Measurements from ENCODE around the gene IRF2BPL. TPM values are rescaled to one million over a fixed set of nuclear protein-coding genes. Genes with fewer than 3 reads are reported as not detected.
A peak's percentile ranks its signal among the peaks of the same experiment; 100 is the strongest.

IRF2BPL gene
- total RNA-seq, 4 donors from 2014 or later = 21.0 to 53.5 (median 32.5) TPM

DNA sequence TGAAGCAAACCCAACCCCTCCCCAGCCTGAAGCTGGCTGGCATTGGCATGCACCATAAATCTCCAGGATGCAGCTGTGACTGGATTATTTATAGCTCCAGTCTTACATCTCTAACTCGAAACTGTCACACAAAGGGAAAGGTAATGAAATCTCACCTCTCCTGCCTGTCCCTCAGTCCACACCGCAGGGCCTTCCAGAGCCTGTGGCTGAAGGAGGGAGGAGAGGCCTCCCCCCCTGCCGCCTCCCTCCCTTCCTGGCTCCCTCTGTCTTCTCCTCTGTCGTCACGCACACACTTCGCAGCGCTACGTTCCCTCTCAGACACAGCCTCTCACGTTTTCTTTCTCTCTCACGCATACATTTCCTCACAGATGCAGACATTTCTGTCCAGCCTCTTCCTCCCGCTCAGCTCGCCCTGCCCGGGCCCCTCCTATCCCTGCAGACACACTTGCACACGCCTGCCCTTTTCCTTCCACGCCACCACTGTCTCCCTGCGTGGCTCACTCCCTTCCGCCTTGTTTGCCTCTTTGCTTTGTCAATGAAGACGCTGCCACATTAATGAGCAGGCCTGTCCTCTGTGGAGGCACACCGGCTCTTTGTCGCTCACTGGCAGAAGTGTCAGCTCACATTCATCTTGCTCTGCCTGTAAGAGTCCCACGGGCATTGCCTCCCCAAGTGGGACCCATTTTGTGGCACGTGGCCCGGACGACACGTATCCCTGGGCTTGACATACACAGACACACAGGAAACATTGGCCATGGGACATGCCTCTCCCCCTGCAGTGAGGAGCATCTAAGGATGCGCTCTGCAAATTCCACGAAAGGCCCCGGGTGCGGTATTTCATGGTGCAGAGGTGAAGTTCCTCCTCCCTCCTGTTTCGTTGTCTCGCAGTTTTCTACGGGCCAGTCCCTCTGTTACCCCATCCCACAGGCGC is 27.9 kb downstream of the IRF2BPL start:
- intact Hi-C loops (cut with DNase I; ENCODE audit: low total_unique reads) (no loop called here), in situ Hi-C loops (cut with MboI; ENCODE audit: low pct_ligation_motif_present in 1 of 4, low pct_unique_long_range_greater_than_20kb in 1 of 4, low sequenced_read_pairs in 3 of 4) (loop anchor here in 1 of 4 donors (10.0 kb wide), 1 partner anchor 46 kb away; no protein-coding TSS in a partner anchor)
- no peaks in the 10 kb centered on the region for H3K27me3 ChIP-seq
- no peaks in the 10 kb centered on the region for H3K9me3 ChIP-seq
- TF ChIP-seq POLR2A (IDR thresholded peaks at IDR 0.05) (no peak), EP300 (IDR thresholded peaks at IDR 0.05; ENCODE audit: low read depth) (no peak), POLR2AphosphoS5 (IDR thresholded peaks at IDR 0.05) (no peak)
- TF ChIP-seq, protein P1, sequence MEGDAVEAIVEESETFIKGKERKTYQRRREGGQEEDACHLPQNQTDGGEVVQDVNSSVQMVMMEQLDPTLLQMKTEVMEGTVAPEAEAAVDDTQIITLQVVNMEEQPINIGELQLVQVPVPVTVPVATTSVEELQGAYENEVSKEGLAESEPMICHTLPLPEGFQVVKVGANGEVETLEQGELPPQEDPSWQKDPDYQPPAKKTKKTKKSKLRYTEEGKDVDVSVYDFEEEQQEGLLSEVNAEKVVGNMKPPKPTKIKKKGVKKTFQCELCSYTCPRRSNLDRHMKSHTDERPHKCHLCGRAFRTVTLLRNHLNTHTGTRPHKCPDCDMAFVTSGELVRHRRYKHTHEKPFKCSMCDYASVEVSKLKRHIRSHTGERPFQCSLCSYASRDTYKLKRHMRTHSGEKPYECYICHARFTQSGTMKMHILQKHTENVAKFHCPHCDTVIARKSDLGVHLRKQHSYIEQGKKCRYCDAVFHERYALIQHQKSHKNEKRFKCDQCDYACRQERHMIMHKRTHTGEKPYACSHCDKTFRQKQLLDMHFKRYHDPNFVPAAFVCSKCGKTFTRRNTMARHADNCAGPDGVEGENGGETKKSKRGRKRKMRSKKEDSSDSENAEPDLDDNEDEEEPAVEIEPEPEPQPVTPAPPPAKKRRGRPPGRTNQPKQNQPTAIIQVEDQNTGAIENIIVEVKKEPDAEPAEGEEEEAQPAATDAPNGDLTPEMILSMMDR (IDR thresholded peaks at IDR 0.05) = no peak
- H3K27ac ChIP-seq = peak overlapping the region; percentile 2 to 58 (median 44)
- WGBS, 2 donors (ENCODE audit: low coverage in 1 of 2) = 27 to 57% methylated on average over 18 to 33 of the region's 33 CpGs
- no peak for DNase-seq
- peaks cover 8 to 34% (median 16%) of the 10 kb centered on the region in 4 donors for H3K4me1 ChIP-seq
- peak overlapping the region in 2 of 4 donors; percentile 5 to 20 for H3K4me3 ChIP-seq
- no peaks in the 10 kb centered on the region for H3K36me3 ChIP-seq

GRCh38 chr14:76998910-76999309 is 29.6 kb downstream of the IRF2BPL start:
- Histone ChIP-seq H3K27me3 (no peaks in the 10 kb centered on the region), H3K4me1 (peaks cover under 1 to 27% (median 9%) of the 10 kb centered on the region in 4 donors), H3K36me3 (no peaks in the 10 kb centered on the region), H3K4me3 (no peak overlapping the region), H3K27ac (no peak overlapping the region), H3K9me3 (no peaks in the 10 kb centered on the region)
- TF ChIP-seq POLR2A (IDR thresholded peaks at IDR 0.05) (no peak), EP300 (IDR thresholded peaks at IDR 0.05; ENCODE audit: low read depth) (no peak), POLR2AphosphoS5 (IDR thresholded peaks at IDR 0.05) (no peak)
- TF ChIP-seq, protein P1 (IDR thresholded peaks at IDR 0.05) = no peak
- in situ Hi-C loops (cut with MboI; ENCODE audit: low pct_ligation_motif_present in 1 of 4, low pct_unique_long_range_greater_than_20kb in 1 of 4, low sequenced_read_pairs in 3 of 4) (no loop called here), intact Hi-C loops (cut with DNase I; ENCODE audit: low total_unique reads) (no loop called here)
- DNase-seq = no peak
- 66% methylated on average over 3 of the region's 3 CpGs; no CpG with 5 or more reads in 1 of the 2 donors for whole genome bisulfite sequencing, 2 donors (ENCODE audit: low coverage in 1 of 2)

GRCh38 chr14:76997257-76997970 is 31.1 kb downstream of the IRF2BPL start:
- no peak overlapping the region for H3K27ac ChIP-seq
- peaks cover 0 to 20% (median 8%) of the 10 kb centered on the region in 4 donors for H3K4me1 ChIP-seq
- DNase-seq = no peak
- no peak overlapping the region for H3K4me3 ChIP-seq
- intact Hi-C loops (cut with DNase I; ENCODE audit: low total_unique reads) (no loop called here), in situ Hi-C loops (cut with MboI; ENCODE audit: low pct_ligation_motif_present in 1 of 4, low pct_unique_long_range_greater_than_20kb in 1 of 4, low sequenced_read_pairs in 3 of 4) (no loop called here)
- no peaks in the 10 kb centered on the region for H3K9me3 ChIP-seq
- no peaks in the 10 kb centered on the region for H3K36me3 ChIP-seq
- no peaks in the 10 kb centered on the region for H3K27me3 ChIP-seq
- TF ChIP-seq POLR2A (IDR thresholded peaks at IDR 0.05) = no peak
- no peak for TF ChIP-seq POLR2AphosphoS5 (IDR thresholded peaks at IDR 0.05)
- no peak for TF ChIP-seq EP300 (IDR thresholded peaks at IDR 0.05; ENCODE audit: low read depth)
- TF ChIP-seq, protein P1 (IDR thresholded peaks at IDR 0.05) = no peak
- 79 to 100% methylated on average over 1 to 6 of the region's 6 CpGs for WGBS, 2 donors (ENCODE audit: low coverage in 1 of 2)

GRCh38 chr14:76996563-76997146 is 31.9 kb downstream of the IRF2BPL start:
- Histone ChIP-seq H3K9me3 (no peaks in the 10 kb centered on the region), H3K36me3 (no peaks in the 10 kb centered on the region), H3K4me1 (peaks cover 0 to 20% (median 8%) of the 10 kb centered on the region in 4 donors), H3K27ac (no peak overlapping the region), H3K27me3 (no peaks in the 10 kb centered on the region), H3K4me3 (no peak overlapping the region)
- no peak for DNase-seq
- TF ChIP-seq POLR2A (IDR thresholded peaks at IDR 0.05) (no peak), POLR2AphosphoS5 (IDR thresholded peaks at IDR 0.05) (no peak), EP300 (IDR thresholded peaks at IDR 0.05; ENCODE audit: low read depth) (no peak)
- TF ChIP-seq, protein P1 (IDR thresholded peaks at IDR 0.05) = no peak
- in situ Hi-C loops (cut with MboI; ENCODE audit: low pct_ligation_motif_present in 1 of 4, low pct_unique_long_range_greater_than_20kb in 1 of 4, low sequenced_read_pairs in 3 of 4) = no loop called here
- intact Hi-C loops (cut with DNase I; ENCODE audit: low total_unique reads) = no loop called here
- 80% methylated on average over 1 to 2 of the region's 2 CpGs for WGBS, 2 donors (ENCODE audit: low coverage in 1 of 2)

Measured in transverse colon (tissue), 4 donors.